CD4-positive, CD25-positive, alpha-beta regulatory T cell (primary cell): ENCODE results near the gene NRP1. TPM values are rescaled to one million over a fixed set of nuclear protein-coding genes. Genes with fewer than 3 reads are reported as not detected.

Source experiments
- ATAC-seq, 2 donors: fragments of 150-1000 bp; cut with Tn5 transposase; one replicate each; pipeline ENCODE4 v1.10.0; 2021; ENCODE audit warnings: low read depth in 2 of 2, moderate number of reproducible peaks in 2 of 2, moderate library complexity in 1 of 2
- DNase-seq, 3 donors: peaks; one replicate each; pipeline versions ENCODE4 v3.0.0 to v3.0.0-alpha.2; 2012 to 2022; ENCODE audit warnings: mixed read lengths in 1 of 3
- H3K27ac ChIP-seq: one replicate; pipeline ENCODE4 v1.7.0; 2013; ENCODE audit warnings: mild to moderate bottlenecking, low read length; ENCODE audit not compliant: insufficient read depth, poor library complexity, severe bottlenecking
- H3K27me3 ChIP-seq: one replicate; pipeline ENCODE4 v1.7.0; 2013; ENCODE audit warnings: low read length; ENCODE audit not compliant: control insufficient read depth, insufficient read depth
- H3K36me3 ChIP-seq: one replicate; pipeline ENCODE4 v1.7.0; 2013; ENCODE audit warnings: mild to moderate bottlenecking, low read length, moderate library complexity; ENCODE audit not compliant: control insufficient read depth, insufficient read depth
- H3K4me1 ChIP-seq: 2 replicates; pipeline ENCODE4 v1.7.0; 2013; ENCODE audit warnings: mild to moderate bottlenecking, low read length; ENCODE audit not compliant: insufficient read depth, control insufficient read depth, poor library complexity, severe bottlenecking
- H3K4me3 ChIP-seq: one replicate; pipeline ENCODE4 v1.7.0; 2013; ENCODE audit warnings: low read depth, mild to moderate bottlenecking, low read length, moderate library complexity
- H3K9me3 ChIP-seq, 2 experiments: 1 replicate in 1 of 2; 2 replicates in 1 of 2; pipeline ENCODE4 v1.7.0; 2013; ENCODE audit warnings: low read length in 2 of 2, mild to moderate bottlenecking in 1 of 2, moderate library complexity in 1 of 2; ENCODE audit not compliant: control insufficient read depth in 2 of 2
- H3K27ac Mint-ChIP-seq, 3 donors: one replicate each; pipeline ENCODE4 v1.8.0; 2020 to 2022; ENCODE audit warnings: mild to moderate bottlenecking in 3 of 3, mixed read lengths in 3 of 3, moderate library complexity in 2 of 3
- H3K27me3 Mint-ChIP-seq: one replicate; pipeline ENCODE4 v1.8.0; 2022; ENCODE audit warnings: mild to moderate bottlenecking, mixed read lengths
- H3K36me3 Mint-ChIP-seq: one replicate; pipeline ENCODE4 v1.8.0; 2020; ENCODE audit warnings: mixed read lengths
- H3K4me1 Mint-ChIP-seq, 4 donors: one replicate each; pipeline ENCODE4 v1.8.0; 2020 to 2022; ENCODE audit warnings: mixed read lengths in 4 of 4, mild to moderate bottlenecking in 1 of 4
- H3K4me3 Mint-ChIP-seq, 4 donors: one replicate each; pipeline ENCODE4 v1.8.0; 2020 to 2022; ENCODE audit warnings: mild to moderate bottlenecking in 4 of 4, mixed read lengths in 4 of 4, moderate library complexity in 3 of 4
- H3K9me3 Mint-ChIP-seq, 7 donors: one replicate each; pipeline ENCODE4 v1.8.0; 2020 to 2022; ENCODE audit warnings: mixed read lengths in 7 of 7, mild to moderate bottlenecking in 3 of 7, moderate library complexity in 2 of 7
- polyA plus RNA-seq, 4 donors: library from polyadenylated mRNA; unstranded; fragments of 300-500 nt; fragmentation: Illumina TruSeq; gene quantifications; one replicate each; pipeline ENCODE4 v1.2.3, GENCODE V29; 2021
- total RNA-seq: library from RNA; stranded (reverse); gene quantifications from one replicate; pipeline ENCODE4 v1.2.3, GENCODE V29; 2022

Gene NRP1
- total and polyA plus RNA-seq, 5 donors from 2014 or later, result 0.05 TPM; not detected in 4

DNA sequence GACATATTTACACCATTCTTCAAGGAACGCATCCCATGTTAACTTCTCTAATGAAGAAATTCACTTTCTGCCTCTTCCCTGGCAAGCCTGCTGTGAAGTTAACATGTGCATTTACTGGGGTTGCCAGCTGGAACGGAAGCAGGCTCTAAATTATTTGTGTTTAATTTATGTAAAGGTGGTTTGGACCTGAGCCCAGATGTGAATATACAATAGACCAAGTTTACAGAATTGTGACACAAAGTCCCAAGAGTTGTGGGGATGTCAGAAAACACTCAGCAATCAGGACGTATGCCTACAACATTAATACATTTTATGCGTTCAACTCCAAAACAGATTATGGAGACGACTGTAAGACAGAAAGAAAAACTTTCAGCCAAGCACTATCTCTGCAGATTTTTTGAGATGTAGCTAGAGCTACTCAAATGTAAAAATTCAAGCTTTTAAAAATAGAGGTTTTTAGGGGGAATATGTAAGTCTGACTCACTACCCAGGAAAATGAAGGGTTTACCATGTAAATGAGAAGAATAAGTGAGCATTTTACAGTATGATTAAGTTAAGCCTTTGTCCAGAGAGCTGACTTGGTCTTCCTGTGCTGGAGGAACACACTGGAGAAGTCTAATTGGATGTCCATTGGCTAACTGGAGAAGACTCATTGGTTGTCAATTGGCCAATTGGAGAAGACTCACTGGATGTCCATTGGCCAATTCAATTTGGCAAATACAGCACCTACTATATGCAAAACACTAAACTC is 19.5 kb downstream of the NRP1 start:
- Mint-ChIP-seq H3K4me3 (no peak overlapping the region), H3K4me1 (no peaks in the 10 kb centered on the region), H3K36me3 (no peaks in the 10 kb centered on the region), H3K9me3 (peaks cover 0 to 4% (median 0%) of the 10 kb centered on the region in 7 donors), H3K27ac (no peak overlapping the region), H3K27me3 (peaks cover 28% of the 10 kb centered on the region)
- no peak overlapping the region for H3K4me3 ChIP-seq
- H3K36me3 ChIP-seq, result no peaks in the 10 kb centered on the region
- no peak overlapping the region for H3K27ac ChIP-seq
- peaks cover 2% of the 10 kb centered on the region for H3K27me3 ChIP-seq
- H3K9me3 ChIP-seq, result no peaks in the 10 kb centered on the region
- DNase-seq (no peak), ATAC-seq (no peak)
- no peaks in the 10 kb centered on the region for H3K4me1 ChIP-seq

GRCh38 chr10:33311640-33312039 is 22.8 kb downstream of the NRP1 start:
- no peaks in the 10 kb centered on the region for H3K36me3 ChIP-seq
- H3K27ac Mint-ChIP-seq, result no peak overlapping the region
- H3K4me1 ChIP-seq, result no peaks in the 10 kb centered on the region
- DNase-seq (no peak), ATAC-seq (no peak)
- H3K4me1 Mint-ChIP-seq, result no peaks in the 10 kb centered on the region
- H3K4me3 ChIP-seq, result no peak overlapping the region
- peaks cover 37% of the 10 kb centered on the region for H3K27me3 Mint-ChIP-seq
- H3K27ac ChIP-seq, result no peak overlapping the region
- H3K4me3 Mint-ChIP-seq, result no peak overlapping the region
- peaks cover 0 to 4% (median 2%) of the 10 kb centered on the region in 7 donors for H3K9me3 Mint-ChIP-seq
- H3K9me3 ChIP-seq, result no peaks in the 10 kb centered on the region
- peaks cover 2% of the 10 kb centered on the region for H3K27me3 ChIP-seq
- H3K36me3 Mint-ChIP-seq, result no peaks in the 10 kb centered on the region

DNA sequence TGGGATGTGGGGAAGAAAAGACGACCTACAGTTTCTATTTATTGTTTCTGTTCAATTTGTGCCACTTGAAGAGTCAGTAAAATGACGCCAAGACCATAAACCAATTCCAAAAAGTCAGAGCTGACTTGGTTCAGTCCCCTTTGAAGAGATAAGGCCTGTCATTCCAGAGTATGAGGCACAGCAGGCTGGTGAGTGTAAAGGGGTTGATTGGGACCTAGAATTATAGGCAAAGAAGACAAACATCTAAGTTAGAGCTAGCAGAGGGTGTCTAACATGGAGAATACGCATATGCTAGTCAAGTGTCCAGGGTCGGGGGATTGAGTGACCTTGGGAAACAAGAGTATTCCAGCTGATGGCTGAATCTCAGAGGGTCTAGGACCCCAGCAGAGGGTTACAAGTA is 23.6 kb downstream of the NRP1 start:
- Mint-ChIP-seq H3K9me3 (peaks cover 0 to 4% (median 2%) of the 10 kb centered on the region in 7 donors), H3K27me3 (peaks cover 36% of the 10 kb centered on the region), H3K4me1 (no peaks in the 10 kb centered on the region), H3K4me3 (no peak overlapping the region), H3K36me3 (no peaks in the 10 kb centered on the region), H3K27ac (no peak overlapping the region)
- H3K27me3 ChIP-seq, result peaks cover 2% of the 10 kb centered on the region
- no peaks in the 10 kb centered on the region for H3K9me3 ChIP-seq
- DNase-seq (no peak), ATAC-seq (no peak)
- no peaks in the 10 kb centered on the region for H3K36me3 ChIP-seq
- no peaks in the 10 kb centered on the region for H3K4me1 ChIP-seq
- no peak overlapping the region for H3K4me3 ChIP-seq
- no peak overlapping the region for H3K27ac ChIP-seq

GRCh38 chr10:33309406-33309805 is 25.1 kb downstream of the NRP1 start:
- Mint-ChIP-seq H3K27ac (no peak overlapping the region), H3K4me3 (no peak overlapping the region), H3K27me3 (peaks cover 30% of the 10 kb centered on the region), H3K9me3 (peaks cover 0 to 3% (median 2%) of the 10 kb centered on the region in 7 donors), H3K4me1 (no peaks in the 10 kb centered on the region), H3K36me3 (no peaks in the 10 kb centered on the region)
- Histone ChIP-seq H3K36me3 (no peaks in the 10 kb centered on the region), H3K4me3 (no peak overlapping the region), H3K9me3 (no peaks in the 10 kb centered on the region), H3K27me3 (peaks cover 7% of the 10 kb centered on the region), H3K4me1 (no peaks in the 10 kb centered on the region), H3K27ac (no peak overlapping the region)
- ATAC-seq, result no peak
- no peak for DNase-seq

DNA sequence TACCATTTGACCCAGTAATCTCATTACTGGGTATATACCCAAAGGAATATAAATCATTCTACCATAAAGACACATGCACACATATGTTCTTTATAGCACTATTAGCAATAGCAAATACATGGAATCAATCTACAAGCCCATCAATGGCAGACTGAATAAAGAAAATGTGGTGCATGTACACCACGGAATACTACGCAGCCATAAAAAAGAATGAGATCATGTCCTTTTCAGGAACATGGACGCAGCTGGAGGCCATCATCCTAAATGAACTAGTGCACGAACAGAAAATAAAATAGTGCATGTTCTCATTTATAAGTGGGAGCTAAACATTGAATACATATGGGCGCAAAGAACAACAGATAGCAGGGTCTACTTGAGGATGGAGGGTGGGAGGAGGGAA is 26.6 kb downstream of the NRP1 start:
- no peak for ATAC-seq
- no peaks in the 10 kb centered on the region for H3K4me1 Mint-ChIP-seq
- H3K4me3 ChIP-seq, result no peak overlapping the region

GRCh38 chr10:33306701-33307519 is 27.6 kb downstream of the NRP1 start:
- H3K4me1 ChIP-seq, result no peaks in the 10 kb centered on the region
- Mint-ChIP-seq H3K9me3 (peaks cover 0 to 3% (median 2%) of the 10 kb centered on the region in 7 donors), H3K36me3 (no peaks in the 10 kb centered on the region), H3K4me1 (peaks cover 0 to 4% (median 0%) of the 10 kb centered on the region in 4 donors), H3K27me3 (peaks cover 37% of the 10 kb centered on the region), H3K4me3 (no peak overlapping the region), H3K27ac (no peak overlapping the region)
- no peaks in the 10 kb centered on the region for H3K36me3 ChIP-seq
- no peak for DNase-seq
- H3K27ac ChIP-seq, result no peak overlapping the region
- no peak for ATAC-seq
- H3K9me3 ChIP-seq, result no peaks in the 10 kb centered on the region
- H3K4me3 ChIP-seq, result no peak overlapping the region
- H3K27me3 ChIP-seq, result peaks cover 7% of the 10 kb centered on the region

More for the DNA sequence above, 26.6 kb downstream of the NRP1 start:
- no peaks in the 10 kb centered on the region for H3K36me3 ChIP-seq
- H3K9me3 Mint-ChIP-seq, result peaks cover 0 to 3% (median 2%) of the 10 kb centered on the region in 7 donors
- no peak overlapping the region for H3K4me3 Mint-ChIP-seq
- H3K27ac ChIP-seq, result no peak overlapping the region
- no peak overlapping the region for H3K27ac Mint-ChIP-seq
- peaks cover 7% of the 10 kb centered on the region for H3K27me3 ChIP-seq
- no peak for DNase-seq
- no peaks in the 10 kb centered on the region for H3K36me3 Mint-ChIP-seq
- peaks cover 31% of the 10 kb centered on the region for H3K27me3 Mint-ChIP-seq
- no peaks in the 10 kb centered on the region for H3K9me3 ChIP-seq
- no peaks in the 10 kb centered on the region for H3K4me1 ChIP-seq

GRCh38 chr10:33306126-33306525 is 28.3 kb downstream of the NRP1 start:
- H3K4me3 ChIP-seq, result no peak overlapping the region
- Mint-ChIP-seq H3K27me3 (peaks cover 37% of the 10 kb centered on the region), H3K4me3 (no peak overlapping the region), H3K36me3 (no peaks in the 10 kb centered on the region), H3K9me3 (peaks cover 0 to 3% (median 2%) of the 10 kb centered on the region in 7 donors), H3K4me1 (peaks cover 0 to 4% (median under 1%) of the 10 kb centered on the region in 4 donors), H3K27ac (no peak overlapping the region)
- H3K36me3 ChIP-seq, result no peaks in the 10 kb centered on the region
- no peak overlapping the region for H3K27ac ChIP-seq
- DNase-seq (no peak), ATAC-seq (no peak)
- H3K4me1 ChIP-seq, result no peaks in the 10 kb centered on the region
- H3K9me3 ChIP-seq, result no peaks in the 10 kb centered on the region
- peaks cover 9% of the 10 kb centered on the region for H3K27me3 ChIP-seq
